Retinal pigment epithelial cell (primary cell): ENCODE measurements around the gene CDC42BPG.

Experiments used
- DNase-seq: peaks from one replicate; pipeline ENCODE4 v3.0.0-alpha.2; 2010; ENCODE audit warnings: low read depth
- H3K4me3 ChIP-seq: 2 replicates; pipeline ENCODE4 v1.5.1; 2011; ENCODE audit warnings: mild to moderate bottlenecking, low read length, control low read depth, moderate library complexity
- CTCF ChIP-seq: conservative IDR thresholded peaks from 2 replicates; pipeline ENCODE4 v1.5.1; 2011; ENCODE audit warnings: low read depth, low read length, control low read depth, inconsistent platforms

Gene CDC42BPG

GRCh38 chr11:64799623-64800302 lies 44.7 kb downstream of the CDC42BPG start:
- no peak for DNase-seq
- TF ChIP-seq CTCF = no peak
- no peak overlapping the region for H3K4me3 ChIP-seq

- no peak for TF ChIP-seq CTCF
- no peak for DNase-seq
- H3K4me3 ChIP-seq = no peak overlapping the region
Measured at GRCh38 chr11:64799256-64799622, 45.2 kb downstream of the CDC42BPG start.

GRCh38 chr11:64796757-64797541 lies 47.5 kb downstream of the CDC42BPG start:
- no peak overlapping the region for H3K4me3 ChIP-seq
- DNase-seq = no peak
- TF ChIP-seq CTCF = no peak

GRCh38 chr11:64796047-64796756 lies 48.3 kb downstream of the CDC42BPG start:
- no peak for TF ChIP-seq CTCF
- no peak for DNase-seq
- no peak overlapping the region for H3K4me3 ChIP-seq

- no peak for TF ChIP-seq CTCF
- no peak overlapping the region for H3K4me3 ChIP-seq
- no peak for DNase-seq
Measured at GRCh38 chr11:64794526-64794925, 49.9 kb downstream of the CDC42BPG start.

- no peak overlapping the region for H3K4me3 ChIP-seq
- no peak for TF ChIP-seq CTCF
- no peak for DNase-seq
Measured at GRCh38 chr11:64793271-64794160, 50.9 kb downstream of the CDC42BPG start.
